GM12878 (cell line): ENCODE results near the gene CAMK2A. TPM values are rescaled to one million over a fixed set of nuclear protein-coding genes. Genes with fewer than 3 reads are reported as not detected.

ENCODE experiments used
- CBX5 ChIP-seq: sonication (generic); IDR thresholded peaks from 2 replicates; pipeline ENCODE4 v1.6.1; 2016; ENCODE audit warnings: low read depth, moderate library complexity, mild to moderate bottlenecking, inconsistent platforms
- HDAC6 ChIP-seq: fragments of 200-600 bp; sonication (generic); IDR thresholded peaks from one replicate; pipeline ENCODE4 v1.8.0; 2017; ENCODE audit warnings: antibody characterized with exemption; ENCODE audit not compliant: unreplicated experiment
- RELA ChIP-seq: fragments of 450-650 bp; IDR thresholded peaks from 2 replicates; pipeline ENCODE4 v1.8.0; 2014; ENCODE audit warnings: borderline replicate concordance; ENCODE audit not compliant: partially characterized antibody
- SIN3A ChIP-seq: IDR thresholded peaks from 2 replicates; pipeline ENCODE4 v1.6.1; 2012; ENCODE audit warnings: low read depth, low read length, improper control_type of control experiment
- SUZ12 ChIP-seq: fragments of 200-600 bp; sonication (generic); IDR thresholded peaks from one replicate; pipeline ENCODE4 v1.6.1; 2018; ENCODE audit warnings: antibody characterized with exemption, mild to moderate bottlenecking; ENCODE audit not compliant: unreplicated experiment
- TARDBP ChIP-seq: IDR thresholded peaks from 2 replicates; pipeline ENCODE4 v1.6.1; 2016; ENCODE audit warnings: borderline replicate concordance
- TCF12 ChIP-seq: IDR thresholded peaks from 2 replicates; pipeline ENCODE4 v1.6.1; 2011; ENCODE audit warnings: low read depth, mild to moderate bottlenecking, low read length
- TCF3 ChIP-seq: IDR thresholded peaks from 2 replicates; pipeline ENCODE4 v1.6.1; 2012; ENCODE audit warnings: low read depth, mild to moderate bottlenecking, low read length, borderline replicate concordance; ENCODE audit not compliant: insufficient read depth
- ZNF384 ChIP-seq: IDR thresholded peaks from 2 replicates; pipeline ENCODE4 v1.6.1; 2012; ENCODE audit warnings: low read depth, mild to moderate bottlenecking, low read length, improper control_type of control experiment, borderline replicate concordance
- polyA plus RNA-seq, 11 experiments: library from polyadenylated mRNA; depleted of rRNA in 4 of 11; unstranded in 6 of 11; stranded (reverse) in 5 of 11; fragments of >200 nt; fragmentation: Nextera tagmentation in 4 of 11; fragmentation: Illumina TruSeq in 1 of 11; extraction: Ambion mirVana in 4 of 11; extraction: Trizol in 1 of 11; gene quantifications; 1 replicate in 1 of 11; 2 replicates in 10 of 11; pipeline versions ENCODE4 v1.2.1 to v1.2.3, GENCODE V29; 2011 to 2016; ENCODE audit warnings: inconsistent platforms in 2 of 11, missing spikeins in 2 of 11, low read depth in 1 of 11
- total RNA-seq, 4 experiments: library from RNA; depleted of rRNA in 3 of 4; stranded (reverse); fragments of >200 nt in 3 of 4; fragmentation: Illumina TruSeq in 1 of 4; extraction: Trizol in 1 of 4; gene quantifications; 2 replicates each; pipeline versions ENCODE4 v1.2.1 to v1.2.3, GENCODE V29; 2013 to 2021
- TF ChIP-seq, protein P1 (sequence below): fragments of 450-650 bp; IDR thresholded peaks from 2 replicates; pipeline ENCODE4 v1.6.1; 2017; ENCODE audit warnings: mild to moderate bottlenecking, moderate library complexity
- TF ChIP-seq, protein P2 (sequence below): fragments of 450-650 bp; IDR thresholded peaks from 2 replicates; pipeline ENCODE4 v1.6.1; 2017; ENCODE audit warnings: mild to moderate bottlenecking, low read depth, inconsistent platforms; ENCODE audit not compliant: poor library complexity, severe bottlenecking

Gene CAMK2A
- total and polyA plus RNA-seq, 10 of the 15 experiments (the other 5 are each of a cell fraction or from before 2014, with no cell fraction given), result 0.11 TPM; not detected in 9

DNA sequence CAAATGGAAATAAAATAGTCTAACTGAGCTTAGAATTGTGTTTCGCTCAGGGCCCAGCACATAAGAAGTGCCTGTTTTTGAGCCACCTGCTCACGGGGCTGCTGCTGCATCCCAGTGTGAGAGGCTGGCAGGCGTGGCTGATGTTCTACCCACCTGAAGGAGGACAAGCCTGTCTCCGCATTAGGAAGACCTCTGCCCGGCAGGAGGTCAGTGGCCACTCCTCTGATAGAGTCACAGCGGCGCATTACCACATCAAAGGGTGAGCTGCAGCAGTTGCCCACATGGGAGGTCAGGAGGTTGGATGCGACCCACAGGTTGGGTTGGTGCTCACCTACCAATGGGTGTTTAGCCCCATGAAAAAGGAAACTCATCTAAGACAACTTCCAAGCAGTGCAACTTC is 103.4 kb downstream of the CAMK2A start (continued):
- TF ChIP-seq TCF12, result no peak
- TF ChIP-seq, protein P1, sequence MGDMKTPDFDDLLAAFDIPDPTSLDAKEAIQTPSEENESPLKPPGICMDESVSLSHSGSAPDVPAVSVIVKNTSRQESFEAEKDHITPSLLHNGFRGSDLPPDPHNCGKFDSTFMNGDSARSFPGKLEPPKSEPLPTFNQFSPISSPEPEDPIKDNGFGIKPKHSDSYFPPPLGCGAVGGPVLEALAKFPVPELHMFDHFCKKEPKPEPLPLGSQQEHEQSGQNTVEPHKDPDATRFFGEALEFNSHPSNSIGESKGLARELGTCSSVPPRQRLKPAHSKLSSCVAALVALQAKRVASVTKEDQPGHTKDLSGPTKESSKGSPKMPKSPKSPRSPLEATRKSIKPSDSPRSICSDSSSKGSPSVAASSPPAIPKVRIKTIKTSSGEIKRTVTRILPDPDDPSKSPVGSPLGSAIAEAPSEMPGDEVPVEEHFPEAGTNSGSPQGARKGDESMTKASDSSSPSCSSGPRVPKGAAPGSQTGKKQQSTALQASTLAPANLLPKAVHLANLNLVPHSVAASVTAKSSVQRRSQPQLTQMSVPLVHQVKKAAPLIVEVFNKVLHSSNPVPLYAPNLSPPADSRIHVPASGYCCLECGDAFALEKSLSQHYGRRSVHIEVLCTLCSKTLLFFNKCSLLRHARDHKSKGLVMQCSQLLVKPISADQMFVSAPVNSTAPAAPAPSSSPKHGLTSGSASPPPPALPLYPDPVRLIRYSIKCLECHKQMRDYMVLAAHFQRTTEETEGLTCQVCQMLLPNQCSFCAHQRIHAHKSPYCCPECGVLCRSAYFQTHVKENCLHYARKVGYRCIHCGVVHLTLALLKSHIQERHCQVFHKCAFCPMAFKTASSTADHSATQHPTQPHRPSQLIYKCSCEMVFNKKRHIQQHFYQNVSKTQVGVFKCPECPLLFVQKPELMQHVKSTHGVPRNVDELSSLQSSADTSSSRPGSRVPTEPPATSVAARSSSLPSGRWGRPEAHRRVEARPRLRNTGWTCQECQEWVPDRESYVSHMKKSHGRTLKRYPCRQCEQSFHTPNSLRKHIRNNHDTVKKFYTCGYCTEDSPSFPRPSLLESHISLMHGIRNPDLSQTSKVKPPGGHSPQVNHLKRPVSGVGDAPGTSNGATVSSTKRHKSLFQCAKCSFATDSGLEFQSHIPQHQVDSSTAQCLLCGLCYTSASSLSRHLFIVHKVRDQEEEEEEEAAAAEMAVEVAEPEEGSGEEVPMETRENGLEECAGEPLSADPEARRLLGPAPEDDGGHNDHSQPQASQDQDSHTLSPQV, result no peak
- no peak for TF ChIP-seq TARDBP
- no peak for TF ChIP-seq RELA
- no peak for TF ChIP-seq HDAC6
- TF ChIP-seq SIN3A, result no peak
- no peak for TF ChIP-seq ZNF384
- no peak for TF ChIP-seq TCF3
- no peak for TF ChIP-seq CBX5
- no peak for TF ChIP-seq SUZ12
- TF ChIP-seq, protein P2, sequence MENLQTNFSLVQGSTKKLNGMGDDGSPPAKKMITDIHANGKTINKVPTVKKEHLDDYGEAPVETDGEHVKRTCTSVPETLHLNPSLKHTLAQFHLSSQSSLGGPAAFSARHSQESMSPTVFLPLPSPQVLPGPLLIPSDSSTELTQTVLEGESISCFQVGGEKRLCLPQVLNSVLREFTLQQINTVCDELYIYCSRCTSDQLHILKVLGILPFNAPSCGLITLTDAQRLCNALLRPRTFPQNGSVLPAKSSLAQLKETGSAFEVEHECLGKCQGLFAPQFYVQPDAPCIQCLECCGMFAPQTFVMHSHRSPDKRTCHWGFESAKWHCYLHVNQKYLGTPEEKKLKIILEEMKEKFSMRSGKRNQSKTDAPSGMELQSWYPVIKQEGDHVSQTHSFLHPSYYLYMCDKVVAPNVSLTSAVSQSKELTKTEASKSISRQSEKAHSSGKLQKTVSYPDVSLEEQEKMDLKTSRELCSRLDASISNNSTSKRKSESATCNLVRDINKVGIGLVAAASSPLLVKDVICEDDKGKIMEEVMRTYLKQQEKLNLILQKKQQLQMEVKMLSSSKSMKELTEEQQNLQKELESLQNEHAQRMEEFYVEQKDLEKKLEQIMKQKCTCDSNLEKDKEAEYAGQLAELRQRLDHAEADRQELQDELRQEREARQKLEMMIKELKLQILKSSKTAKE, result no peak
